Ishikawa (cell line): ENCODE measurements around the gene TFCP2L1.

Source experiments
- CEBPB ChIP-seq: IDR thresholded peaks from 2 replicates; pipeline ENCODE4 v1.6.1; 2012
- CREB1 ChIP-seq: IDR thresholded peaks from 2 replicates; pipeline ENCODE4 v1.6.1; 2012; ENCODE audit warnings: low read depth
- EP300 ChIP-seq: IDR thresholded peaks from 2 replicates; pipeline ENCODE4 v1.6.1; 2012; ENCODE audit warnings: borderline replicate concordance
- RAD21 ChIP-seq: IDR thresholded peaks from 2 replicates; pipeline ENCODE4 v1.6.1; 2012; ENCODE audit warnings: low read depth
- TAF1 ChIP-seq: IDR thresholded peaks from 2 replicates; pipeline ENCODE4 v1.6.1; 2012; ENCODE audit warnings: low read depth, mild to moderate bottlenecking
- TEAD4 ChIP-seq: IDR thresholded peaks from 2 replicates; pipeline ENCODE4 v1.6.1; 2012
- YY1 ChIP-seq: IDR thresholded peaks from 2 replicates; pipeline ENCODE4 v1.6.1; 2012; ENCODE audit warnings: low read depth
- ZBTB7A ChIP-seq: IDR thresholded peaks from 2 replicates; pipeline ENCODE4 v1.6.1; 2012; ENCODE audit warnings: low read depth
- TF ChIP-seq, protein P1 (sequence below): IDR thresholded peaks from 2 replicates; pipeline ENCODE4 v1.6.1; 2012

DNA sequence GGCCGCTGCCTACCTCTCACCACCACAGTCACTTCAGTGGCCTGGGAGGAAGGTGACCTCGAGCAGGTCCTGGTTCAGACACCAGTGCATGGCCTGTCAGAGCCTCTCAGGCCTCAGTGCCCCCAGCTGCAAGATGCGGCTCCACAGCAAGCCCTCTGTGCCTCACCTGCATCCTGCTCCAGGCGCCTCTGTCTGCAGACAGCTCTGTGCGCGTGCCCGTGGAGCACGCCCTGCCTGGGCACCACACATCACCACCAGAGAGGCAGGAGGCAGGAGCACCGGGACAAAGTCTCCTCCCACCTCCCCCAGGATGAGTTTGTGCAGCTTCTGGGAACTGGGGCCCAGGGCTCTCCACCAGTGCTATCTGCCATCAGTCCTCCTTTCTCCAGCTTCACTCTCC lies 98.7 kb downstream of the TFCP2L1 start:
- TF ChIP-seq TEAD4: no peak
- no peak for TF ChIP-seq EP300
- no peak for TF ChIP-seq TAF1
- TF ChIP-seq YY1: no peak
- no peak for TF ChIP-seq CREB1
- no peak for TF ChIP-seq ZBTB7A
- TF ChIP-seq, protein P1, sequence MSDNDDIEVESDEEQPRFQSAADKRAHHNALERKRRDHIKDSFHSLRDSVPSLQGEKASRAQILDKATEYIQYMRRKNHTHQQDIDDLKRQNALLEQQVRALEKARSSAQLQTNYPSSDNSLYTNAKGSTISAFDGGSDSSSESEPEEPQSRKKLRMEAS: no peak
- no peak for TF ChIP-seq CEBPB
- TF ChIP-seq RAD21: no peak
